Amygdala (tissue), 56 donors: ENCODE measurements around the gene CDK15.

ENCODE experiments used
- DNase-seq, 56 donors: peaks; one replicate each; lab custom pipeline; 2025; lab: John Stamatoyannopoulos, UW

Gene CDK15

DNA sequence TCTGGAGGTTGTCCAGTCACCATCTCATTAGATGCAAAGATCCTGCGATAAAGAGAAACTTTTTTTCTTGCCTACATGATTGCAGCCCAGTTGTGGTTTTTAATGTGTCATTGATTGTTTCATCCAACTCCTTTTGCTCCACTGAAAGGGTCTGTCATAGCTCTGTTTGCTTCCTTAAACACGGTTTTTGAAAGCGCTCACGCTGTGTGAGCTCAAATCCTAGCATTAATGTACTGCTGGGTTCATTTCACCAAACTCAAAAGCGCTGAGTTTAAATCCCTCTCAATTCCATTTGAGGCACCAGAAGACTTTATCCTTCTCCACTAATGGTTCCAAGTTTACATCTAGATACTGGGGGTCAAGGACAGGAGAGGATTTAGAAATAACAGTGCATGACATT, 53.6 kb downstream of the CDK15 start:
- DNase-seq, result no peak

DNA sequence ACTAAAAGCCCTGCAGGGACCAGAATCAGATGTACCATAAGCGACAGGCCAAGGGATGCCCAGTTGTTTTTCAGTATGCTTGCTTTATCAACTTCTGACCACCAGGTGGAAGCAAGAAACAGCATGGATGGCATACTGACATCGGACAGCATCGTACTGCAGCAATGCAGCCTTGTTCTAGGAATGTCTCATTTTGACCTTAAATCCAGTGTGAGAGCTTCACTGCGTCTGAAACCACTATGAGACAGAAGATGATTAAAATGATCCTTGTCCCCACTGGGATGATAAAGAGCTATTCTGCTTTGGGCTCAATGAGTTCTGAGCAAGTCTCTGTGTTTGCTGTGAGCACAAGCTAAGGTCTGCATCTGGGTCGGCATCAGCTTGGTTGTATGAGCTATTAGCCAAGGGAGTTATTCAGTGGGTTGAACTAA, 54.3 kb downstream of the CDK15 start:
- DNase-seq, result peak in 38 of 56 donors; percentile 1 to 76 (median 24)

DNA sequence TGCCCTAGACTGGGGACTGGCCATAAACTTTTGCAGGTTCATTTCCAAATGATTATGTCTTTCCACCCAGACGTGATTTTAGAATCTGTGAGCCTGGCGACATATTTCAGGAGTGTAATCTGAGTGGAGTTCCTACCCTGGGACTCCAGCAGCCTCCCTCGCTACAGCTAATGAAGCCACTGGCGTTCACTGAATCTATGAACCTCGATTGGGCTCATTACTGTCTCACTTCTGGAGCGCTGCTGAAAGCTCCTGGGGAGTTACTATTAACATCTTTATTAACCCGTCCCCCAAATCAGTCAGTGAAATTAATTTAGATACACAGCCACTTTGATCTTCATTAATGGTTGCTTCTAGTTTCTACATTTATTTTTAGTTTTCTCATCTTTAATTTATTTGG, 56.5 kb downstream of the CDK15 start:
- no peak for DNase-seq

- DNase-seq, result no peak
Observed at GRCh38 chr2:201866643-201867473, 60.5 kb downstream of the CDK15 start.

- no peak for DNase-seq
Observed at GRCh38 chr2:201871471-201871870, 65.1 kb downstream of the CDK15 start.

- peak in 2 of 56 donors; percentile 31 to 37 for DNase-seq
Observed at GRCh38 chr2:201872591-201872990, 66.3 kb downstream of the CDK15 start.

GRCh38 chr2:201879996-201880395, 73.7 kb downstream of the CDK15 start:
- DNase-seq, result no peak

DNA sequence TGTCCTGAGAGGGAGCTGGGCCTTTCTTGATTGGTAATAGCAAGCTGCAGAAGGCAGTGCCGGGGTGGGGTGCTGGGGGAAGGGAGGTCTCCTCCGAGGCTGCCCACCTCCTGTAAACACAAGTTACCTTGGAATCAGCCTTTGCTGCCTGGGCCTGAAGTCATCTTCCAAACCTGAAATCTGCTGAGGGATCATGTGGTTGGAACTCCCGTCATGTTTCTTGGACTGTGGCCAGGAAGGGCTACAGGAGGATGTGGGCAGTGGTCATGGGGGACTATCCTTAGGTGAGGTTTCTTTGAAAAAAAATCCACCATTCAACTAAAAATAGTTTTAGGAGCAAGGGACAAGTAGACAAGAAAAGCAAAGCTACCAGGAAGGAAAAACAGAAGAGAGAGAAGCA, 74.2 kb downstream of the CDK15 start:
- no peak for DNase-seq

- no peak for DNase-seq
Observed at GRCh38 chr2:201880993-201881611, 74.8 kb downstream of the CDK15 start.

- DNase-seq, result no peak
Observed at GRCh38 chr2:201881741-201882140, 75.4 kb downstream of the CDK15 start.

DNA sequence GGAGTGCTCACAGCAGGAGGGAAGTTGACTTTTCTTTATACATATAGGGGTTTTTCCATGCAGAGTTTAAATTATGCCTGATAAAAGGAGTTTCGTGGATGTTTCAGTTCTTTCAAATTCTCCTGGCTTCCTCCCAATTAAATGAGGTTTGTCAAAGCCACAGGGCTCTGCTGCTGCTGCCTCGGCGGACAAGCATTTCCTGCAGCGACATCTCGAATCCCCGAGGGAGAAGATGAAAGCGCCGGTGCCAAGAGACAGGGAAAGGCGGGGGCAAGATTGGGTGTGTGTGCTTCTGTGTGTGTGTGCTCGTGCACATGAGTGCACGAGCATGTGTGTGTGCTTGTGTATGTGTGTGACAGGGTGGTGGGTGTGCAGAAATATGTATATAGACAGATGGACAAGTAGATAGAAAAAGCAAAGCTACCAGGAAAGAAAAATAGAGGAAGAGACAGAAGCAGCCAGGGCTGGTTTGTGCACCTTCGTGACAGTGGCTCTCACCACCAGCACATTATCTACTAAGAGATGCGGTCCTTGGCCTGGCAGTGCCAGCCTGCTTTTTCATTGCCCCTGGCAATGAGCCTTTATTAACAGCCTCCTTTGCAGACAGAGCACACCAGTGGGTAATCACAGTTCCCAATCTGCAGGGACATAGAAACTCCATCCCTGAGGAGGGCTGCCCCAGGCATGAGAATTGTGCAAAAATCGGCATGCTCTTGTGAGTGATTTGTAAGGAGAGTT, 76.2 kb downstream of the CDK15 start:
- no peak for DNase-seq

DNA sequence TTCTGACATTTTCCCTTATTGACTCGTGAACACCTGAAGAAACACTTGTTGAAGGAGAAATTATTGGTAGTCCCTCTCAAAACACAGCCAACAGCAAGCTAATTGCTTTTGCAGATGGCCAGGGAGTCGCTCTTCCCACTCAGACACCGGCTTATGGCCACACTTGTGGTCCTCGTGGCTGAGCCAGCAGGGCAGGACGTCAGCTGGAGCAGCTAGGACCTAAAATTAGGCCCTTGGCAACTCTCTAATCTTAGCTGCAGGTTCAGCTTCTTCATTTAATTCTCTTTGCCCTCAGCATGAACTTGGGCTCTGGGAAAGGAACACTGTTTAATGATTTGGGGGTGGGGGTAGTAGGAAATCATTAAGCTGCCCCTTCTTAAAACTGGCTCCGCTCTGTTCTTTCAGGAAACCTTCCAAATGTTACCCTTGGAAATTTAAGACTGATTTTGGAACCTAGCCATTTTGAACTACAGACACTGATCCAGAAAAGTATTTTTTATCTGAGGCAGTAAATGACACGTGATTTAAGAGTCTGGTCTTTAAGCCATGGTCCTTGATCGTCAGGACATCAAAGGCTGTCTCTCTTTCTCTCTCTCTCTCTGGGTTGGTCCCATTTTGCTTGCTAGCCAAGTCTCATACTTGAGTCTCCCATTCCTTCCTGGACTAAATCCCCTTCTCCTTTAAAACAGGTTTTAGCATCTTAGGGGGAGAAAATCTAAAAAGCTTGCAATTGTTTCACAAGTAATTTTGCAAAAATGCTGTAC, 77.5 kb downstream of the CDK15 start:
- peak in 3 of 56 donors; percentile 5 to 27 (median 22) for DNase-seq

GRCh38 chr2:201886504-201886903, 80.2 kb downstream of the CDK15 start:
- DNase-seq, result no peak

GRCh38 chr2:201887773-201888425, 81.6 kb downstream of the CDK15 start:
- no peak for DNase-seq

- DNase-seq, result peak in 1 of 56 donors; percentile 24
Observed at GRCh38 chr2:201888426-201888800, 82.1 kb downstream of the CDK15 start.

DNA sequence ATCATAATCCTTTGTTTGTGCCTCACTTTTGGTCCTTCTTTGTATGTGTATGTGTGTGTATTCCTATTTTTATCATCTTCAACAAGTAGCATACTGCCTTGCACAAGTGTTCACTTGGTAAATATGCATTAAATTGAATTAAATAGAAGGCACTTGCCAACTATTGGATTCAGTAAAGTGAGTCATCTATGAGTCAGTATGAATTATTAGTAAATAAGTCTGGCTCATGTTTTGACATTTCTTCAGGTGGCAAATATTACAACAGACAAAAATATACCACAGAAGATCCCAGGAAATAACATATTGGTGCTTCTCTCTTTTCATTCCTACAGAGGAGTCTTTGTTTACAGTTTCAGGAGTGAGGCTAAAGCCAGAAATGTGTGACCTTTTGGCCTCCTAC, 84.1 kb downstream of the CDK15 start:
- DNase-seq, result no peak

DNA sequence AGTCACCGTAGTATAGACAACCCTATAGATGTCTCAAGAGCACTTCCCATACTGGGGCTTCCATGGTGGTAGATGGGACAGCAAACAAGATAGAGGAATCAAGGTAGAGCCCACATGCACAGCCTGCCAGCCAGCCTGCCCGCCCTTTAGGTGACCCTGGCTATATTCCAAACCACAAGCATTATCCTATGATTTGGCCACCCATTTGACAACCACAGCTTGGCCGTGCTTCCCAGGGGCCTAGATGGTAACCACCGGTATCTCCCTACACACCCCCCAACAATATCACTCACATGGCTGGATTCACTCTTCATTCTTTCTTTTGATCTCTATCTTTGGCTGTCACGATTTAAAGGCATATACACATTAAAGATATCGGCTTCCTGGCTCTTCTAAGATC, 85.3 kb downstream of the CDK15 start:
- DNase-seq, result no peak

GRCh38 chr2:201892516-201892915, 86.2 kb downstream of the CDK15 start:
- no peak for DNase-seq

DNA sequence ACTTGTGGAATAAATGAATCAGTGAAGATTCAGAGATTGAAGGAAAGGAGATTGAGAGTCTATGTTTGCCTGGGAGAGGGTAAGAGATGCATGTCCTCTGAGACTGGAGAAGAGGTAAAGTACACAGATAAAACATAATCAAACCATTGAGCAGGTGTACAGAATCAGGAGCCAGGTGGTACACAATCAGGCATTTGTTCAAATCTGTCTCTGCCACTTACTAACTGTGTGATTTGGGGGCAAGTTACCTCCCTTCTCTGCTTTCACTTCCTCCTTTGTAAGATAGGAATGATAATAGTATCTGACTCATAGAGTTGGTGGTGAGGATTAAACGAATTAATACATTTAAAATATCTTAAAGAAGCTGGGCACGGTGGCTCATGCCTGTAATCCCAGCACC, 94.0 kb downstream of the CDK15 start:
- no peak for DNase-seq

DNA sequence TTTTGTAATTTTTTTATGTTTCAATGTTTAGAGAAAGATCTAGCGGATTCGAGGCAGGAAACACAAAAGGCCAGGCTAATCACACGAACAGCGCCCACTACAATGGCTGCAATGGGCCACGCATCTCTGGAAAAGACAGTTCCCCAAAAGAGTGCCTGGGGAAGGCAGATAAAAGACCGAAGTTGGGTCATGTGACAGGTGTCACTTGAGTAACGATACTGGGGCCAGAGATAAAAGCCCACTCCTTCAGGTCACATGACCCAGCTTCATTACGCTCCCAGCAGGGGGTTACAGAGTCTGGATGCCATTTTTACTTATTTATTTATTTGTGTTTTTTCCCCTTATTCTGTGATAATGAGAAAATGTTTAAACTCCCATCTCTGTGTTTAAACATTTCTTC, 95.4 kb downstream of the CDK15 start:
- no peak for DNase-seq
